HG03460 (cell line): ENCODE results near the gene REX1BD.

ENCODE experiments used
- ATAC-seq: cut with Tn5 transposase; IDR thresholded peaks from one replicate; pipeline ENCODE4 v1.9.1; 2021; ENCODE audit not compliant: unreplicated experiment

Gene REX1BD

GRCh38 chr19:18612772-18613588 is 24.4 kb downstream of the REX1BD start, which contains the start of gene TMEM59L:
TMEM59L (plus strand) TSS chr19:18612870; CDS start chr19:18612959, 89 bp downstream.
- ATAC-seq: no peak

GRCh38 chr19:18613589-18614234 is 25.1 kb downstream of the REX1BD start:
- no peak for ATAC-seq

- no peak for ATAC-seq
Observed at GRCh38 chr19:18616023-18616422, 27.4 kb downstream of the REX1BD start.

GRCh38 chr19:18617562-18617961 is 29.0 kb downstream of the REX1BD start:
- ATAC-seq: no peak

GRCh38 chr19:18618236-18618635 is 29.6 kb downstream of the REX1BD start:
- ATAC-seq: no peak

- no peak for ATAC-seq
Observed at GRCh38 chr19:18620311-18620710, 31.7 kb downstream of the REX1BD start.

GRCh38 chr19:18620902-18621301 is 32.3 kb downstream of the REX1BD start:
- no peak for ATAC-seq

- ATAC-seq: no peak
Observed at GRCh38 chr19:18626906-18627305, 38.3 kb downstream of the REX1BD start.

- no peak for ATAC-seq
Observed at GRCh38 chr19:18629166-18630088, 40.8 kb downstream of the REX1BD start.

- no peak for ATAC-seq
Observed at GRCh38 chr19:18633321-18633720, 44.7 kb downstream of the REX1BD start.

- ATAC-seq: no peak
Observed at GRCh38 chr19:18634612-18635297, 46.2 kb downstream of the REX1BD start.

- ATAC-seq: no peak
Observed at GRCh38 chr19:18635831-18636182, 47.2 kb downstream of the REX1BD start.

GRCh38 chr19:18636183-18636968 is 47.8 kb downstream of the REX1BD start:
- peak; percentile 86 for ATAC-seq

GRCh38 chr19:18636969-18637629 is 48.5 kb downstream of the REX1BD start, which contains the start of gene KLHL26:
KLHL26 (plus strand) TSS chr19:18637028; CDS start chr19:18637055, 27 bp downstream.
- no peak for ATAC-seq

GRCh38 chr19:18637673-18638630 is 49.4 kb downstream of the REX1BD start:
- ATAC-seq: no peak

GRCh38 chr19:18639706-18640243 is 51.2 kb downstream of the REX1BD start:
- ATAC-seq: no peak
